ENCODE measurements around the gene PLCB2. TPM values are rescaled to one million over a fixed set of nuclear protein-coding genes. Genes with fewer than 3 reads are reported as not detected.
A peak's percentile ranks its signal among the peaks of the same experiment; 100 is the strongest.

The PLCB2 gene
- total and polyA plus RNA-seq, 7 experiments from 2014 or later = 19.8 to 359 (median 181) TPM

DNA sequence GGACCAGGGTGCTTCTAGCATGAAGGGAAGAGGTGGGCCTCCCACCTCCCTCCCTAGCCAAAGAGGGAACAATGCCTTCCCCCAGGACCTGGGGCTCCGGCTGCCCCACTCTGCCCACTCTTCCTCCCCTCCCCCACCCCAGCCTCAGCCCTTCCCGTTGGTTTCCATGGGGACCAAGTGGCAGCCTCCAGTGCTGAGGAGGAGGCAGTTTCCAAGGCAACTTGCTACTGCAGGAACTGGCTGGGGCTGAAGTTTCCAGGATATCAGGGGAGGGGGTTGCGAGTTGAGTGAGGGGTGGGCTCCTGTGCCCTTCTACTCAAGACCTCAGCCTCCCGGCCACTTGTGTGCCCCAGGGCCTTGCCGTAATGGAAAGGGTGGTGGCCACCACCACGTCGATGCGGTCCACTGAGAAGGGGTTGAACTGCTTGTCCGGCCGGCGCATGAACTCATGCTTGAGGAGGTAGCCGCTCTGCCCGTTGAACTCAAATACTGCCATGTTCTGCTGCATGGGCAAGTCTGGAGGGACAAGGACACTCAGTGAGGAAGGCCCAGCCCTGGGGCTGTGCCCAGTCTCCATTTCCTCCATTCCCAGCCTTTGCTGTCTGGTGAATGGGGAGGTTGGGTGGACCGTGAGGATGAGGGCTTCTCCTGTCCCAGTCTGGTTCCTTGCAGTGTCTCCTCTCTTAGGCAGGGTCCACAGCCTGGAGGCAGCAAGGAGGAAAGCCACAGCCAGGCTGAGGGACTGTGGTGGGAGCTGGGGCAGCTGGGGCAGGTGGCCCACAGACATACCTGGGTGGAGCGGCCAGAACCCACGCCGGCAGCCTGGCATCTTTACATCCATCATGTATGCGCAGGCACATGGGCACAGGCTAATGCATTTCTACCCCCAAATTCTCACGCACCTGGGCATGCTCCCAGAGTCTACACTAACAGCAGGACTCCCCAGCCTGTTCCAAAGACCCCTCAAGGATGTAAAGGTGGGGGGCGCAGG lies 13.5 kb downstream of the PLCB2 start:
- H3K27me3 ChIP-seq (ENCODE audit: control insufficient read depth in 2 of 2, insufficient read depth in 2 of 2, low read length in 2 of 2) = no peaks in the 10 kb centered on the region
- H3K9me3 ChIP-seq (ENCODE audit: control insufficient read depth in 2 of 3, low read length in 3 of 3) = no peaks in the 10 kb centered on the region
- peaks cover 7 to 94% (median 20%) of the 10 kb centered on the region in 3 experiments for H3K36me3 ChIP-seq (ENCODE audit: control insufficient read depth in 2 of 3, insufficient read depth in 3 of 3, low read length in 3 of 3)
- no peak overlapping the region for H3K27ac Mint-ChIP-seq
- ChIA-PET POLR2A (no interaction called here), CTCF (interaction anchor here (1.0 to 1.7 kb wide), 2 partner anchors 19 to 44 kb away, joined by 4 to 5 read pairs; no protein-coding TSS in a partner anchor)
- DNase-seq (no peak), ATAC-seq (no peak)
- no peaks in the 10 kb centered on the region for H3K4me1 ChIP-seq (ENCODE audit: control insufficient read depth in 2 of 2, insufficient read depth in 2 of 2, low read length in 2 of 2)
- intact Hi-C loops (cut with micrococcal nuclease) = no loop called here
- H3K27me3 Mint-ChIP-seq = no peaks in the 10 kb centered on the region
- no peak overlapping the region for H3K4me3 Mint-ChIP-seq
- no peak overlapping the region for H3K4me3 ChIP-seq (ENCODE audit: low read length)
- H3K36me3 Mint-ChIP-seq = peaks cover 0 to 33% (median 5%) of the 10 kb centered on the region in 5 donors
- H3K27ac ChIP-seq (ENCODE audit: low read depth, low read length) = no peak overlapping the region
- H3K4me1 Mint-ChIP-seq = peaks cover 0 to 4% (median 0%) of the 10 kb centered on the region in 7 donors
- H3K9me3 Mint-ChIP-seq = peaks cover 0 to 2% (median 0%) of the 10 kb centered on the region in 11 donors

GRCh38 chr15:40293006-40293405 lies 14.7 kb downstream of the PLCB2 start:
- Mint-ChIP-seq H3K4me1 (peaks cover 0 to 4% (median 0%) of the 10 kb centered on the region in 7 donors), H3K4me3 (no peak overlapping the region), H3K9me3 (peaks cover 0 to 1% (median 0%) of the 10 kb centered on the region in 11 donors), H3K27ac (peak overlapping the region in 1 of 9 donors; percentile 21), H3K27me3 (no peaks in the 10 kb centered on the region), H3K36me3 (peaks cover 0 to 26% (median 0%) of the 10 kb centered on the region in 5 donors)
- Histone ChIP-seq H3K4me3 (ENCODE audit: low read length) (no peak overlapping the region), H3K27me3 (ENCODE audit: control insufficient read depth in 2 of 2, insufficient read depth in 2 of 2, low read length in 2 of 2) (no peaks in the 10 kb centered on the region), H3K9me3 (ENCODE audit: control insufficient read depth in 2 of 3, low read length in 3 of 3) (no peaks in the 10 kb centered on the region), H3K36me3 (ENCODE audit: control insufficient read depth in 2 of 3, insufficient read depth in 3 of 3, low read length in 3 of 3) (peaks cover 4 to 94% (median 15%) of the 10 kb centered on the region in 3 experiments), H3K4me1 (ENCODE audit: control insufficient read depth in 2 of 2, insufficient read depth in 2 of 2, low read length in 2 of 2) (no peaks in the 10 kb centered on the region), H3K27ac (ENCODE audit: low read depth, low read length) (no peak overlapping the region)
- CTCF ChIA-PET = interaction anchor here (1.7 kb wide), 1 partner anchor 18 kb away, joined by 5 read pairs; no protein-coding TSS in a partner anchor
- DNase-seq (peak in 1 of 9 donors; percentile 1), ATAC-seq (no peak)
- intact Hi-C loops (cut with micrococcal nuclease) = no loop called here
- POLR2A ChIA-PET = interaction anchor here (1.5 to 6.6 kb wide), 2 partner anchors 14 to 17 kb away, joined by 5 to 30 read pairs; partner anchors contain the start of gene PLCB2

DNA sequence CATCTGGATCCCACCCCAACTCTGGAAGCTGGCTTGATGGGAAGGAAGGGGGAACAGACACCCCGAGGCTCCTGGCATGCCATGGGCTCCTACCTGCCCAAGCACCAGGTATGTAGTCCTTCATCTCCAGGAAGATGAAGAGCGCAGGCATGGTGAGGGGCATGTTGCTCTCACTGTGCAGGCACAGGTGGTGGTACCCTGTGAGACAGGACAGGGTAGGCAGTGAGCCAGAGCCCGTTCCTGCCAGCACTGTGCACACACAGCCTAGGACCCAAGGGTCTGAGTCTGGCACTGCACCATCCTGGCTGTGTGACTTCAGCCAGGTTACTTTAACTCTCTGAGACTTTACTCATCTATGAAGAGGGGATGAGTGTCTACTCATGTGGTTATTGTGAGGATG lies 15.5 kb downstream of the PLCB2 start:
- peaks cover 4 to 94% (median 15%) of the 10 kb centered on the region in 3 experiments for H3K36me3 ChIP-seq (ENCODE audit: control insufficient read depth in 2 of 3, insufficient read depth in 3 of 3, low read length in 3 of 3)
- no peaks in the 10 kb centered on the region for H3K27me3 Mint-ChIP-seq

DNA sequence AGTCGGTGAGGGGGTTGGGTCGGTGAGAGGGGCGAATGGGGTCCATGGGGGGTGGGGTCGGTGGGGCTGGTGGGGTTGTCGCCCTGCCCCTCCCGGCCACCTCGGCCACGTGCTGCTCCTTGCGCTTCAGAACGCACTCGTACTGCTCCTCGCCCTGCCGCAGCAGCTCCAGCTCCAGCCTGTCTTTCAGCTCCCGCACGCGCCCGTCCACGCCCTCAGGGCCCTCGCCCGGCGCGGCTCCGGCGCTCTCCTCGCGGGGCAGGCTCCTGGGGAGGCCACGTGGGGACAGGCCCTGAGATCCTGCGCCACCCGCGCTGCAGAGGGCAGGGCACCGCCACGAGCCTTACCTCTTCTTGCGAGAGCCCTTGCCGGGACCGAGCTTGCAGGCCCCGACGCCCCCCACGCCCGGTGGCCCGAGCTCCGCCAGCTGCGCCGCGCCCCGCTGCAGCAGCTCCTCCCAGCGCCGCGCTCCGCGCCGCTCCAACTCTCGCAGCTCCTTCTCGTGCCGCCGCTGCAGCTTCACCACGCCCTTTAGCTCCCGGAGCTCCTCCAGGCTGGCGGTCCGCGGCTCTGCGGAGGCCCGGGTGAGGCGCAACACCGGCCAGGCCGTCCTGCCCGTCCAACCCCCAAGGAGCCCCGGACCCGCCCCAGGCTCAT lies 16.7 kb downstream of the PLCB2 start:
- ChIA-PET CTCF (interaction anchor here (0.6 to 2.6 kb wide), 6 partner anchors 11 to 46 kb away, joined by 3 to 8 read pairs (median 4); no protein-coding TSS in a partner anchor), POLR2A (interaction anchor here (1.0 to 6.6 kb wide), 2 partner anchors 13 to 16 kb away, joined by 4 to 30 read pairs; partner anchors contain the start of gene PLCB2)
- ATAC-seq = no peak
- intact Hi-C loops (cut with micrococcal nuclease) = no loop called here
- Histone ChIP-seq H3K27ac (ENCODE audit: low read depth, low read length) (no peak overlapping the region), H3K4me3 (ENCODE audit: low read length) (no peak overlapping the region), H3K4me1 (ENCODE audit: control insufficient read depth in 2 of 2, insufficient read depth in 2 of 2, low read length in 2 of 2) (no peaks in the 10 kb centered on the region), H3K36me3 (ENCODE audit: control insufficient read depth in 2 of 3, insufficient read depth in 3 of 3, low read length in 3 of 3) (peaks cover 4 to 90% (median 15%) of the 10 kb centered on the region in 3 experiments), H3K27me3 (ENCODE audit: control insufficient read depth in 2 of 2, insufficient read depth in 2 of 2, low read length in 2 of 2) (no peaks in the 10 kb centered on the region), H3K9me3 (ENCODE audit: control insufficient read depth in 2 of 3, low read length in 3 of 3) (no peaks in the 10 kb centered on the region)
- H3K4me1 Mint-ChIP-seq = peaks cover 0 to 4% (median 0%) of the 10 kb centered on the region in 7 donors
- peaks cover 0 to 15% (median 0%) of the 10 kb centered on the region in 5 donors for H3K36me3 Mint-ChIP-seq
- no peaks in the 10 kb centered on the region for H3K27me3 Mint-ChIP-seq
- no peak overlapping the region for H3K27ac Mint-ChIP-seq
- no peak for DNase-seq
- no peak overlapping the region for H3K4me3 Mint-ChIP-seq
- peaks cover 0 to 1% (median 0%) of the 10 kb centered on the region in 11 donors for H3K9me3 Mint-ChIP-seq

More for the DNA sequence above, 15.5 kb downstream of the PLCB2 start:
- Histone ChIP-seq H3K4me3 (ENCODE audit: low read length) (no peak overlapping the region), H3K9me3 (ENCODE audit: control insufficient read depth in 2 of 3, low read length in 3 of 3) (no peaks in the 10 kb centered on the region), H3K27ac (ENCODE audit: low read depth, low read length) (no peak overlapping the region), H3K4me1 (ENCODE audit: control insufficient read depth in 2 of 2, insufficient read depth in 2 of 2, low read length in 2 of 2) (no peaks in the 10 kb centered on the region), H3K27me3 (ENCODE audit: control insufficient read depth in 2 of 2, insufficient read depth in 2 of 2, low read length in 2 of 2) (no peaks in the 10 kb centered on the region)
- Mint-ChIP-seq H3K27ac (no peak overlapping the region), H3K36me3 (peaks cover 0 to 20% (median 0%) of the 10 kb centered on the region in 5 donors), H3K4me1 (peaks cover 0 to 4% (median 0%) of the 10 kb centered on the region in 7 donors), H3K9me3 (peaks cover 0 to 1% (median 0%) of the 10 kb centered on the region in 11 donors), H3K4me3 (no peak overlapping the region)
- DNase-seq (no peak), ATAC-seq (no peak)
- POLR2A ChIA-PET = interaction anchor here (1.5 to 6.6 kb wide), 2 partner anchors 15 to 18 kb away, joined by 5 to 30 read pairs; partner anchors contain the start of gene PLCB2
- CTCF ChIA-PET = interaction anchor here (0.7 to 1.7 kb wide), 3 partner anchors 9 to 18 kb away, joined by 3 to 5 read pairs (median 5); no protein-coding TSS in a partner anchor
- intact Hi-C loops (cut with micrococcal nuclease) = no loop called here

- no peak overlapping the region for H3K4me3 ChIP-seq (ENCODE audit: low read length)
- ATAC-seq (no peak), DNase-seq (no peak)
- POLR2A ChIA-PET = interaction anchor here (1.0 to 6.6 kb wide), 2 partner anchors 12 to 17 kb away, joined by 4 to 30 read pairs; partner anchors contain the start of gene PLCB2
- H3K36me3 Mint-ChIP-seq = peaks cover 0 to 14% (median 0%) of the 10 kb centered on the region in 5 donors
- no peaks in the 10 kb centered on the region for H3K9me3 ChIP-seq (ENCODE audit: control insufficient read depth in 2 of 3, low read length in 3 of 3)
- H3K27me3 Mint-ChIP-seq = no peaks in the 10 kb centered on the region
- CTCF ChIA-PET = interaction anchor here (0.6 to 2.6 kb wide), 4 partner anchors 10 to 46 kb away, joined by 3 to 8 read pairs (median 4); no protein-coding TSS in a partner anchor
- H3K4me3 Mint-ChIP-seq = no peak overlapping the region
- H3K36me3 ChIP-seq (ENCODE audit: control insufficient read depth in 2 of 3, insufficient read depth in 3 of 3, low read length in 3 of 3) = peaks cover 4 to 86% (median 15%) of the 10 kb centered on the region in 3 experiments
- no peaks in the 10 kb centered on the region for H3K27me3 ChIP-seq (ENCODE audit: control insufficient read depth in 2 of 2, insufficient read depth in 2 of 2, low read length in 2 of 2)
- H3K4me1 Mint-ChIP-seq = peaks cover 0 to 2% (median 0%) of the 10 kb centered on the region in 7 donors
- peaks cover 0 to 2% (median 0%) of the 10 kb centered on the region in 11 donors for H3K9me3 Mint-ChIP-seq
- H3K27ac Mint-ChIP-seq = no peak overlapping the region
- no peaks in the 10 kb centered on the region for H3K4me1 ChIP-seq (ENCODE audit: control insufficient read depth in 2 of 2, insufficient read depth in 2 of 2, low read length in 2 of 2)
- intact Hi-C loops (cut with micrococcal nuclease) = no loop called here
- no peak overlapping the region for H3K27ac ChIP-seq (ENCODE audit: low read depth, low read length)
Measured at GRCh38 chr15:40290545-40290917, 17.2 kb downstream of the PLCB2 start.
